ENCODE data around the gene NAA25.

DNA sequence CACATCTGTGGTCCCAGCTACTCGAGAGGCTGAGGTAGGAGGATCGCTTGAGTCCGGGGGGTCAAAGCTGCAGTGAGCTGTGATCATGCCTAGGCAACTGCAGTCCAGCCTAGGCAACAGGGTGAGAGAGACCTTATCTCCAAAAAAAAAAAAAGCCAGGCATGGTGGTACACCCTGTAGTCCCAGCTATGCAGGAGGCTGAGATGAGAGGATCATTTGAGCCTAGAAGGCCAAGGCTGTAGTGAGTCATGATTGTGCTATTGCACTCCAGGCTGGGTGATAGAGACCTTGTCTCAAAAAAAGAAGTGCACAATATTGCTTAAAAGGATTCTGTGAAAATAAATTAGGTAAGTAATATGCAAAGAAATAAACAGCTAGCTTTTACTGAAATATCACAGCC, 17.0 kb downstream of the NAA25 start:
- TF ChIP-seq POLR2A (IDR thresholded peaks at IDR 0.05; ENCODE audit: low read length): no peak
- TF ChIP-seq GATA1 (IDR thresholded peaks at IDR 0.05; ENCODE audit: low read depth, low read length): no peak

All from erythroblast (primary cell).